Naive thymus-derived CD8-positive, alpha-beta T cell (primary cell): ENCODE results near the gene SHB. TPM values are rescaled to one million over a fixed set of nuclear protein-coding genes. Genes with fewer than 3 reads are reported as not detected.
"Not testable (repeated sequence)": the region's sequence is repeated elsewhere in the genome, so short reads cannot be mapped to it uniquely, and the experiment has no call there.

Source experiments
- ATAC-seq, 2 donors: fragments of 150-1000 bp; cut with Tn5 transposase in 1 of 2; sonication (Bioruptor Pico), chemical (Tn5 transposase) in 1 of 2; 1 replicate in 1 of 2; 2 replicates in 1 of 2; pipeline ENCODE4 v1.10.0; 2021; ENCODE audit warnings: mild to moderate bottlenecking in 2 of 2, moderate library complexity in 2 of 2
- POLR2A ChIA-PET: fragments of 350-600 bp; sonication (Branson Sonifier 250); formaldehyde crosslinking; loops from one replicate; lab custom pipeline; 2021; ENCODE audit warnings: antibody characterized with exemption; lab: Charles Lee
- DNase-seq, 10 donors: peaks; one replicate each; pipeline versions ENCODE4 v3.0.0 to v3.0.0-alpha.2; 2020 to 2022
- H3K27ac Mint-ChIP-seq, 10 donors: one replicate each; pipeline ENCODE4 v1.8.0; 2020 to 2022; ENCODE audit warnings: mild to moderate bottlenecking in 10 of 10, mixed read lengths in 10 of 10, moderate library complexity in 4 of 10, inconsistent platforms in 1 of 10
- H3K27me3 Mint-ChIP-seq, 5 donors: one replicate each; pipeline ENCODE4 v1.8.0; 2021 to 2022; ENCODE audit warnings: mixed read lengths in 5 of 5
- H3K36me3 Mint-ChIP-seq, 3 donors: one replicate each; pipeline ENCODE4 v1.8.0; 2020 to 2022; ENCODE audit warnings: mixed read lengths in 3 of 3, mild to moderate bottlenecking in 2 of 3, inconsistent platforms in 1 of 3
- H3K4me1 Mint-ChIP-seq, 4 donors: one replicate each; pipeline ENCODE4 v1.8.0; 2021 to 2022; ENCODE audit warnings: mixed read lengths in 4 of 4
- H3K4me3 Mint-ChIP-seq, 10 donors: one replicate each; pipeline ENCODE4 v1.8.0; 2020 to 2022; ENCODE audit warnings: mild to moderate bottlenecking in 10 of 10, mixed read lengths in 10 of 10, moderate library complexity in 6 of 10, inconsistent platforms in 1 of 10
- H3K9me3 Mint-ChIP-seq, 9 donors: one replicate each; pipeline ENCODE4 v1.8.0; 2020 to 2022; ENCODE audit warnings: mixed read lengths in 9 of 9, mild to moderate bottlenecking in 3 of 9, inconsistent platforms in 1 of 9, moderate library complexity in 1 of 9
- polyA plus RNA-seq, 3 donors: library from polyadenylated mRNA; unstranded; fragments of 300-500 nt; fragmentation: Illumina TruSeq; gene quantifications; one replicate each; pipeline ENCODE4 v1.2.3, GENCODE V29; 2021
- total RNA-seq, 8 experiments: library from RNA in 2 of 8; stranded (reverse) in 2 of 8; gene quantifications; one replicate each; pipeline ENCODE4 v1.2.3 and lab custom pipeline; 2021 to 2026

Gene SHB
- total and polyA plus RNA-seq, 5 experiments from 2014 or later = 0.20 to 1.2 (median 0.54) TPM

- H3K36me3 Mint-ChIP-seq = no peaks in the 10 kb centered on the region
- peak overlapping the region in 1 of 10 donors; percentile 20 for H3K27ac Mint-ChIP-seq
- H3K4me3 Mint-ChIP-seq = no peak overlapping the region
- DNase-seq = no peak
- ATAC-seq = no peak
- POLR2A ChIA-PET = no interaction called here
- H3K27me3 Mint-ChIP-seq = peaks cover 0 to 3% (median 0%) of the 10 kb centered on the region in 5 donors
- H3K4me1 Mint-ChIP-seq = peaks cover 0 to 8% (median 4%) of the 10 kb centered on the region in 4 donors
- peaks cover 0 to 2% (median 0%) of the 10 kb centered on the region in 9 donors for H3K9me3 Mint-ChIP-seq
Observed at GRCh38 chr9:38057416-38058195, 11.4 kb downstream of the SHB start.

DNA sequence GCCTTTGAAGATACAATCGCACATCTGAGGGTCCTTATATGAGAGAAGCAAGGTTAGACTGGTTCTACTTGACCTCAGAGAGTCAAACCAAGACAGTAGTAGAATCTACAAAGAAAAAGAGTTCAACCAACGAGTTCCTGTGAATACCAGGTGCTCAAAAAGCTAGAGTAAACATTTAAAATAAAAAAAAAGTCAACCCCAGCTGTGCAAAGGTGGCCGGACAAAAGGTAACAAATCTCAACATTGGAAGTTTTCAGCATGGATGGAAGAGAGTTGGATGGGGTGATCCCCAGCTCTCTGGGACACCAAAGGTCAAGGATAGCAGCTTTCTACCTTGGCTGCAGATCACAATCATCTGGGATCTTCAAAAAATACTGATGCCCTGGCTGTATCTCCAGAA, 14.4 kb downstream of the SHB start:
- Mint-ChIP-seq H3K36me3 (no peaks in the 10 kb centered on the region), H3K27me3 (peaks cover 0 to 3% (median 0%) of the 10 kb centered on the region in 5 donors), H3K27ac (no peak overlapping the region), H3K4me3 (no peak overlapping the region), H3K9me3 (peaks cover 0 to 2% (median 0%) of the 10 kb centered on the region in 9 donors), H3K4me1 (peaks cover 0 to 8% (median 4%) of the 10 kb centered on the region in 4 donors)
- no peak for DNase-seq
- ATAC-seq = no peak
- POLR2A ChIA-PET = no interaction called here

- ATAC-seq = no peak
- Mint-ChIP-seq H3K36me3 (no peaks in the 10 kb centered on the region), H3K4me1 (peaks cover 0 to 7% (median 4%) of the 10 kb centered on the region in 4 donors), H3K27ac (no peak overlapping the region), H3K9me3 (peaks cover 0 to 2% (median 0%) of the 10 kb centered on the region in 9 donors), H3K27me3 (peaks cover 0 to 3% (median 0%) of the 10 kb centered on the region in 5 donors), H3K4me3 (no peak overlapping the region)
- no peak for DNase-seq
- POLR2A ChIA-PET = interaction anchor here (0.5 kb wide), 1 partner anchor 10 kb away, joined by 4 read pairs; no protein-coding TSS in a partner anchor
Observed at GRCh38 chr9:38053697-38054461, 15.1 kb downstream of the SHB start.

DNA sequence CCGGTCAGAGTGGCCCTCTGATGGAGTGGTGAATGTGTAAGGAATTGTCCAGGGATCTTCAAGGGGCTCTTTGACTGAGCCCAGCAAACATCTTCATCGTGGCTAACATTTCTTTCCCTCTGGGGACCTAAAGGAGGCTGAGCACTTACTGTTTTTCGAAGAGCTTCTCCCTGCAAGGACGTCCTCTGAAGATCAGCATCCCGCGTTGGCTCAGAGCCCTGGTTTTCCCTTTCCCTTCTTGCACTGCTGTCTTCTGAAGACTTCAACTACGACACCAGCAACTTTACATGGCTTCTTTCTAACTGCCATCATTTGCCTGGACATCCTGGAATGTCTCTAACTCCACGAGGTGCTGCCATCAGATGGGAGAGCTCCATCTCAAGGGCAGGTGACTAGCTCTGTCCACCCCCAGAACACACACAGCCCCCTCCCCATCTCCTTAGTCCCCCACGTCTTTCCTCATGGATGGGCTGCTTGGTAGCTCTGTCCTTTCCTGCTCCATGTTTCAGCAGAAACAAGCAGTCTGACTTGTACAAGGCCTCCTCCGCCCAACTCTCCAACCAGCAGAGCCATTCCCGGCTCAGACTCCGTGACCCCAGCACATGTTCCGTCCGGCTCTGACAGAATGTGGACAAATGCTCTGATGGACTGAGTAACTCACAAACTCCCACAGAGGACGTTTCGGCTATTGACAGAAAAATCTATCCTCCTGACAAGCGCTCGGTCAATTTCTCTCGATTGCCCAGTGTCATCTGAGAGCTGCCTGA, 17.1 kb downstream of the SHB start:
- Mint-ChIP-seq H3K4me1 (peaks cover 0 to 8% (median 7%) of the 10 kb centered on the region in 4 donors), H3K27me3 (peaks cover 0 to 3% (median 0%) of the 10 kb centered on the region in 5 donors), H3K9me3 (no peaks in the 10 kb centered on the region), H3K4me3 (no peak overlapping the region), H3K36me3 (no peaks in the 10 kb centered on the region), H3K27ac (peak overlapping the region in 2 of 10 donors; percentile 25 to 82)
- no peak for DNase-seq
- ATAC-seq = no peak
- POLR2A ChIA-PET = no interaction called here

DNA sequence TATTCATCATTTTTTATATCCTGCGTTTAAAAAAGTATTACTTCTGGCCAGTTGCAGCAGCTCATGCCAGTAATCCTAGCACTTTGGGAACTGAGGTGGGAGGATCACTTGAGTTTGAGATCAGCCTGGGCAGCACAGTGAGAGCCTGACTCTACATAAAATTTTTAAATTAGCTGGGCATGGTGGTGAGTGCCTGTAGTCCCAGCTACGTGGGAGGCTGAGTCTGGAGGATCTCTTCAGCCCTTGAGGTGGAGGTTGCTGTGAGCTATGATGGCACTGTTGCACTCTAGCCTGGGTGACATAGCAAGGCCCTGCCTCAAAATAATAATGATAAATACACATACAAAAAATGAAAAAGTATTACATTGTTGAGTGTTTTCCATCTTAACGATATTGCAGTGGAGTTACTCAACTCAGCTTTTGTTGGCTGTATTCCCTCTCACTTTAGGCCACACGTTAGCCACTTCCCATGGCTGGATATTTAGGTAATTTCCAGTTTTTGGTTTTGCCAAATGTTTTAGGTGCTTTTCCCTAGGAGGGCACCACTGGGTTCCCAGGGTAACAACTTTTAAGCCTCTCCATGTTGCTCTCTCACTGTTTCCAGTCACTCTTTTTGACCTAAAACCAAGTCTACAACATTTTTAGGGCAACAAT, 20.6 kb downstream of the SHB start:
- ATAC-seq (no peak), DNase-seq (peak in 1 of 10 donors; percentile 4)
- POLR2A ChIA-PET = no interaction called here
- H3K4me1 Mint-ChIP-seq = peaks cover 0 to 8% (median 7%) of the 10 kb centered on the region in 4 donors
- no peaks in the 10 kb centered on the region for H3K36me3 Mint-ChIP-seq
- no peak overlapping the region for H3K27ac Mint-ChIP-seq
- peaks cover 0 to 2% (median 0%) of the 10 kb centered on the region in 5 donors for H3K27me3 Mint-ChIP-seq
- no peaks in the 10 kb centered on the region for H3K9me3 Mint-ChIP-seq
- H3K4me3 Mint-ChIP-seq = no peak overlapping the region

DNA sequence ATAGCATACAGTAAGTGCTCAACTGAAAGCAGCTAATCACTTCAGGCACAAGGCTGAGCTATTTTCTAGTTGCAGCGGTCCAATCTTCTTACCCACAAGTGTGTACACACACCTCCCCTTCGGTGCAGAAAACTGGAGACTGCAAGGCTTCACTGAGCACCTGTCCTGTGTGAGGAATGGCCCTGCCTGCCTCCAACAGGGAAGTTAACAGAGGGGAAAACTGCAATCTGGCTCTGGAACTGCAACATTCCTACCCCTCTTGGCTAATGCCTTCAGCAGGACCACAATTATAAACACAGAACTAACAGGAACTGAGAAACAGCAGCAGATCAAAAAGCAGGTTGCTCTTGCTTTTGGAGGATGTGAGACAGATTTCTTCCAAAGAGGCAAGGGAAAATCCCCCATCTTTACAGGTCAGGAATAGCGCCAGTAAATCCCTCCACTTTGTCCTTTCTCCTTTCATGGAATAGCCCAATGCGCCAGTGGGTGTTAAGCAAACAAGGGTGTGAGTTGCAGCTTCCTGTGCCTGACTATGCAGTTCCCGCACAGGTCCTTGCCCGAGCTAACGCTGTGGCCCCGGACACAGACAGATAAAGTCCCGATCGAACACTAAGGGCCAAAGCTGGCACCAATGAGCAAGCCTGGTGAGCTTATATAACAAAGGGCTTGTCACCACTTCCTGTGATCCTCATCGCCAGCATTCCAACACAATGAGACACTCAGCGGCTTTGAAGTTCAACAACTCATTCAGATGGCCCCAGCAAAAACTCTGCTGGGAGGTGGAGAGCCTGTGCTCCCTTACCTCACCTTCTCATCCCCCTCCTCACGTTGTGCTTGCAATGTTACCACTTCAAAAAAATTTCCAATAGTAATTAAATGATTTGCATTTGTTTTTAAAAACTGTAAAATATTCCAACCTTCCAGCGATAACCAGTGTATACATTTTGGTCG, 21.5 kb downstream of the SHB start:
- DNase-seq (no peak), ATAC-seq (no peak)
- H3K9me3 Mint-ChIP-seq = no peaks in the 10 kb centered on the region
- no peak overlapping the region for H3K4me3 Mint-ChIP-seq
- peak overlapping the region in 2 of 10 donors; percentile 8 to 53 for H3K27ac Mint-ChIP-seq
- H3K36me3 Mint-ChIP-seq = no peaks in the 10 kb centered on the region
- peaks cover 0 to 4% (median 0%) of the 10 kb centered on the region in 5 donors for H3K27me3 Mint-ChIP-seq
- peaks cover 0 to 8% (median 7%) of the 10 kb centered on the region in 4 donors for H3K4me1 Mint-ChIP-seq
- POLR2A ChIA-PET = no interaction called here

DNA sequence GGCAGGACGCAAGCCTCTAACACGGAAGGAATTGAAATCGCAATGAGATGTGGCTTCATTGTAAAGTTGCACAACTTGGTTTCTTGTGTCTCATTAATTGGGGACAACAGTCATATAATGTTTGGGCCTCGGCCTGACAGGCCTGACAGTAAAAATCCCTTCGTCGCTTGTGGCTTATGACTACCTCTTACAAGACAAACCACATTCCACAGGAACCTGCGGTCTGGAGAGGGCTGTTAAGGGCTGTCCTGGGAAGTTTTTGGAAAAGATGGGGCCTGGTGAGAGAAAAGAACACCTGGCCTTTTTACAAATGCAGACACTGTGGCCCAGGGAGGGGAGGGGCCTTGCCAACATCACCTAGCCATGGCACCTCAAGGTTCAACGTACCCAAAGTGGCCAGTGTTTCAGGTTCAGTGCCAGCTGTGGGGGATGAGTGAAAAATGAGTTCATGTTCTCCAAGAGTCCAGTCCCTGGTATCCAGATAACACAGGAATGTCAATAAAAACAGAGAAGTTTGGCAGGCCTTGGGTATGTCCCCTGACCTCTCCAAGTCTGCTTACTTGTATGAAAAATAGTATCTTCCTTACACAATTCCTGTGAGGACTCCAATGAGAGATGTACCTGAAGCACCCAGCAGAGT, 22.2 kb downstream of the SHB start:
- Mint-ChIP-seq H3K9me3 (no peaks in the 10 kb centered on the region), H3K27me3 (peaks cover 0 to 4% (median 0%) of the 10 kb centered on the region in 5 donors), H3K36me3 (no peaks in the 10 kb centered on the region), H3K4me1 (peaks cover 0 to 8% (median 7%) of the 10 kb centered on the region in 4 donors), H3K27ac (peak overlapping the region in 1 of 10 donors; percentile 8), H3K4me3 (no peak overlapping the region)
- no peak for ATAC-seq
- DNase-seq = peak in 1 of 10 donors; percentile 13
- POLR2A ChIA-PET = no interaction called here

GRCh38 chr9:38045939-38046338, 23.1 kb downstream of the SHB start:
- H3K4me3 Mint-ChIP-seq, H3K36me3 Mint-ChIP-seq, POLR2A ChIA-PET, H3K27me3 Mint-ChIP-seq, DNase-seq, H3K4me1 Mint-ChIP-seq, H3K27ac Mint-ChIP-seq, ATAC-seq, H3K9me3 Mint-ChIP-seq: not testable (repeated sequence)

DNA sequence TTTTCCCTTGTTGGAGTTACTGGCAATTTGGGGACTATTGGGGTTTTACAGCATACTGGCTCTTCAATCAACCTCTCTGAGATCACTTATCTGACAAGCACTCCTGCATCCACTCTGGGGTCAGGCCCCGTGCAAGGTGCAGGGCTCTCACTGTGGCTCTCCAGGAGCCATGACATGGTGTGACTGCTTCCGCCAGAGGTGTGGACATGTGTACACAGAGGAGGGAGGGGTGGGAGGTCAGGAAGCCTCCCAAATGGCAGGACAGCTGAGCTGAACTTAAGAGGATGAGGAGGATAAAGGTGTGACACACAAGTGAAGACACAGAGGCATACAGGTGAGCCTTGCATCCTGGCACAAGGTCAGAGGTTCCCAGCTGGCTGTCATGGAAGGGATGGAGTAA, 24.3 kb downstream of the SHB start:
- Mint-ChIP-seq H3K27ac (no peak overlapping the region), H3K27me3 (peaks cover 0 to 4% (median 0%) of the 10 kb centered on the region in 5 donors), H3K9me3 (no peaks in the 10 kb centered on the region), H3K4me3 (no peak overlapping the region), H3K4me1 (peaks cover 0 to 8% (median 7%) of the 10 kb centered on the region in 4 donors), H3K36me3 (no peaks in the 10 kb centered on the region)
- ATAC-seq (no peak), DNase-seq (peak in 1 of 10 donors; percentile 10)
- POLR2A ChIA-PET = no interaction called here

DNA sequence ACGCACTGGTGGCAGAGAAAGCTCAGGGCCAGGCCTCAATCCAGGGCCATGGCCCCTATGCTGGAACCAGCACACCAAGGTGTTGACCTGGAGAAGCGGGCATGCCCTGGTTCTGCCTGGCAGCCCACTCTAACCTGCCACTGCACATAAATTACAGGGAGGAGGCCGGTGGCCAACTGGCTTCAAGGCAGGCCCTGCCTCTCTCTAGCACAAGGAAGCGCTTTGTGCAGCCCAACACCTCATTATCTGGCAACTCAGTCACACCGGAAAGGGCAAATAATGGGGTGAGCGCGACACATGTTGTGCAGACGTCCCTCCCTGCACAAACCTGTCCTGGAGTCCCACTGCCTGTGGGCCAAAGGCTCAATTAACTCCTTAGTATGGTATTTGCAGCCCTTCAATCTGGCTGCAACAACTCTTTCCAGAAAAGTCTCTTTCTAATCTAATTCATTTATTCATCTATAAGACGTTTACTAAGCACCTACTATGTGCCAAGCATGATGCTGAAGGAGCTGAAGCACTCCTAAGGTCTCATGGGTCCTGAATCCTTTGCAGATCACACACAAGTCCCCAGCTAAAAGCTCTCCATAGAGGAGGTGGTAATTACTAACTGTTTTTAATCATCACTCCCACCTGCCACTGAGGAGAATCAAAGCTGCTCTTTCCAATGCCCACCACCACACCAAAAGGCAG, 24.9 kb downstream of the SHB start:
- Mint-ChIP-seq H3K27me3 (peaks cover 0 to 4% (median 0%) of the 10 kb centered on the region in 5 donors), H3K36me3 (no peaks in the 10 kb centered on the region), H3K4me3 (no peak overlapping the region), H3K27ac (no peak overlapping the region), H3K9me3 (no peaks in the 10 kb centered on the region), H3K4me1 (peaks cover 0 to 11% (median 7%) of the 10 kb centered on the region in 4 donors)
- ATAC-seq (no peak), DNase-seq (peak in 1 of 10 donors; percentile 21)
- POLR2A ChIA-PET = interaction anchor here (0.7 kb wide), 1 partner anchor 10 kb away, joined by 4 read pairs; no protein-coding TSS in a partner anchor
